OCI-LY7 (cell line): ENCODE data around the gene ATG12. TPM values are rescaled to one million over a fixed set of nuclear protein-coding genes. Genes with fewer than 3 reads are reported as not detected.

Experiments used
- BruUV-seq: library from RNA; stranded (reverse); fragments of 400-500 nt; replicated peaks from 2 replicates; lab custom pipeline; 2021; lab: Mats Ljungman, UMichigan
- CTCF ChIA-PET: fragments of 300-600 bp; sonication (Branson Sonifier 250); formaldehyde crosslinking; loops from one replicate; lab custom pipeline; 2022; ENCODE audit warnings: antibody characterized with exemption; ENCODE audit not compliant: unreplicated experiment; lab: Charles Lee
- POLR2A ChIA-PET: fragments of 300-600 bp; sonication (Branson Sonifier 250); formaldehyde crosslinking; loops from one replicate; lab custom pipeline; 2022; ENCODE audit warnings: antibody characterized with exemption; lab: Charles Lee
- DNase-seq: peaks from one replicate; pipeline ENCODE4 v3.0.0-alpha.2; 2015; ENCODE audit warnings: low spot score
- H2AFZ ChIP-seq: fragments of 200-600 bp; sonication (generic), shearing (Covaris generic); 2 replicates; pipeline ENCODE4 v1.6.1; 2014; ENCODE audit warnings: mild to moderate bottlenecking, antibody characterized with exemption, low read length, moderate library complexity
- H3K27ac ChIP-seq: fragments of 200-600 bp; sonication (generic); 2 replicates; pipeline ENCODE4 v1.5.1; 2014; ENCODE audit warnings: mixed run types, low read depth, mild to moderate bottlenecking, moderate library complexity, low read length, inconsistent platforms; ENCODE audit not compliant: poor library complexity, severe bottlenecking
- H3K36me3 ChIP-seq: fragments of 200-600 bp; sonication (generic); 2 replicates; pipeline ENCODE4 v1.6.1; 2014; ENCODE audit warnings: mild to moderate bottlenecking, antibody characterized with exemption, low read length, moderate library complexity, mixed read lengths; ENCODE audit not compliant: insufficient read depth
- H3K4me1 ChIP-seq: fragments of 200-600 bp; sonication (generic); 2 replicates; pipeline ENCODE4 v1.5.1; 2014; ENCODE audit warnings: mild to moderate bottlenecking, low read length; ENCODE audit not compliant: insufficient read depth, poor library complexity, severe bottlenecking
- H3K4me2 ChIP-seq: fragments of 200-600 bp; sonication (generic); 2 replicates; pipeline ENCODE4 v1.6.1; 2014; ENCODE audit warnings: mild to moderate bottlenecking, low read length
- H3K4me3 ChIP-seq: fragments of 200-600 bp; sonication (generic); 2 replicates; pipeline ENCODE4 v1.5.1; 2014; ENCODE audit warnings: mild to moderate bottlenecking, low read depth, low read length; ENCODE audit not compliant: poor library complexity, severe bottlenecking
- H3K79me2 ChIP-seq: fragments of 200-600 bp; sonication (generic); 2 replicates; pipeline ENCODE4 v1.6.1; 2016; ENCODE audit warnings: low read depth, mild to moderate bottlenecking, low read length, moderate library complexity, mixed read lengths; ENCODE audit not compliant: insufficient read depth
- H3K9me2 ChIP-seq: fragments of 200-600 bp; sonication (generic); 2 replicates; pipeline ENCODE4 v1.6.1; 2016; ENCODE audit warnings: mild to moderate bottlenecking, low read length, mixed read lengths; ENCODE audit not compliant: insufficient read depth
- H3K9me3 ChIP-seq: fragments of 200-600 bp; sonication (generic); 2 replicates; pipeline ENCODE4 v1.6.1; 2014; ENCODE audit warnings: mild to moderate bottlenecking, mixed run types, low read length, mixed read lengths
- H4K20me1 ChIP-seq: fragments of 200-600 bp; sonication (generic); 2 replicates; pipeline ENCODE4 v1.6.1; 2014; ENCODE audit warnings: mild to moderate bottlenecking, antibody characterized with exemption, low read length, moderate library complexity, mixed read lengths; ENCODE audit not compliant: insufficient read depth
- CTCF ChIP-seq: fragments of 200-600 bp; sonication (generic); conservative IDR thresholded peaks from 2 replicates; pipeline ENCODE4 v1.5.1; 2014; ENCODE audit warnings: mild to moderate bottlenecking, antibody characterized with exemption, low read length, moderate library complexity, mixed read lengths
- EZH2phosphoT487 ChIP-seq: fragments of 200-600 bp; sonication (generic); IDR thresholded peaks from 2 replicates; pipeline ENCODE4 v1.6.1; 2018; ENCODE audit warnings: low read depth, borderline replicate concordance, mild to moderate bottlenecking, mixed run types, antibody characterized with exemption, low read length, moderate library complexity, mixed read lengths
- intact Hi-C: fragments of 100-400 bp; cut with micrococcal nuclease; formaldehyde crosslinking; loops from one replicate; pipeline ENCODE4 v1.10.0; 2022; ENCODE audit not compliant: unreplicated experiment
- total RNA-seq, 2 experiments: library from RNA; depleted of rRNA in 1 of 2; stranded (reverse); fragments of >200 nt in 1 of 2; shearing (Covaris generic) in 1 of 2; gene quantifications; 2 replicates each; pipeline ENCODE4 v1.2.3, GENCODE V29; 2014 to 2022

ATG12 gene
- total RNA-seq, 2 experiments from 2014 or later, result 38.0 to 48.3 TPM

- Histone ChIP-seq H3K9me3 (0 out of 2 replicates have a peak, but pooled peaks cover 6% of the 10 kb centered on the region), H3K79me2 (peaks cover 28% of the 10 kb centered on the region; the same call in 1 of the 2 replicates), H2AFZ (no peak overlapping the region), H3K4me2 (no peak overlapping the region), H3K27ac (no peak overlapping the region), H4K20me1 (no peaks in the 10 kb centered on the region), H3K36me3 (0 out of 2 replicates have a peak, but pooled peaks cover under 1% of the 10 kb centered on the region), H3K4me3 (no peak overlapping the region), H3K4me1 (no peaks in the 10 kb centered on the region), H3K9me2 (no peaks in the 10 kb centered on the region)
- CTCF ChIA-PET, result no interaction called here
- intact Hi-C loops, result no loop called here
- TF ChIP-seq CTCF, result no peak
- TF ChIP-seq EZH2phosphoT487, result no peak
- no TSS peak for BruUV-seq
- POLR2A ChIA-PET, result interaction anchor here (0.8 kb wide), 1 partner anchor 11 kb away, joined by 4 read pairs; no protein-coding TSS in a partner anchor
- DNase-seq, result no peak
Observed at GRCh38 chr5:115859378-115859777, 18.0 kb upstream of the ATG12 start.

GRCh38 chr5:115858396-115858795 lies 17.0 kb upstream of the ATG12 start:
- BruUV-seq, result no TSS peak
- H3K9me3 ChIP-seq, result peaks cover 5% of the 10 kb centered on the region; the same call in 1 of the 2 replicates
- no peak overlapping the region for H3K27ac ChIP-seq
- no peak overlapping the region for H3K4me2 ChIP-seq
- no peaks in the 10 kb centered on the region for H3K4me1 ChIP-seq
- H3K36me3 ChIP-seq, result peaks cover 8% of the 10 kb centered on the region
- peaks cover 32% of the 10 kb centered on the region; the same call in 1 of the 2 replicates for H3K79me2 ChIP-seq
- H2AFZ ChIP-seq, result no peak overlapping the region
- ChIA-PET POLR2A (interaction anchor here (0.7 to 1.5 kb wide), 2 partner anchors 15 to 28 kb away, joined by 3 read pairs; no protein-coding TSS in a partner anchor), CTCF (no interaction called here)
- intact Hi-C loops, result no loop called here
- no peaks in the 10 kb centered on the region for H3K9me2 ChIP-seq
- no peak overlapping the region for H3K4me3 ChIP-seq
- H4K20me1 ChIP-seq, result no peaks in the 10 kb centered on the region
- no peak for DNase-seq
- TF ChIP-seq EZH2phosphoT487 (no peak), CTCF (no peak)

- Histone ChIP-seq H3K4me2 (no peak overlapping the region), H3K27ac (no peak overlapping the region), H3K4me3 (no peak overlapping the region), H3K9me3 (peaks cover 9% of the 10 kb centered on the region; the same call in 1 of the 2 replicates), H3K36me3 (peaks cover 8% of the 10 kb centered on the region), H3K79me2 (peaks cover 33% of the 10 kb centered on the region; the same call in 1 of the 2 replicates), H4K20me1 (no peaks in the 10 kb centered on the region), H3K9me2 (no peaks in the 10 kb centered on the region), H3K4me1 (no peaks in the 10 kb centered on the region), H2AFZ (no peak overlapping the region)
- CTCF ChIA-PET, result no interaction called here
- intact Hi-C loops, result no loop called here
- POLR2A ChIA-PET, result interaction anchor here (0.8 to 1.5 kb wide), 2 partner anchors 9 to 15 kb away, joined by 3 read pairs; no protein-coding TSS in a partner anchor
- TF ChIP-seq CTCF (no peak), EZH2phosphoT487 (no peak)
- no TSS peak for BruUV-seq
- no peak for DNase-seq
Observed at GRCh38 chr5:115857626-115858349, 16.4 kb upstream of the ATG12 start.
